Keratinocyte (primary cell): ENCODE results near the gene TECR.
"Not testable (repeated sequence)": the region's sequence is repeated elsewhere in the genome, so short reads cannot be mapped to it uniquely, and the experiment has no call there.

Experiments used
- EZH2 ChIP-seq: IDR thresholded peaks from one replicate; pipeline ENCODE4 v1.6.1; 2012; ENCODE audit warnings: inconsistent platforms, mild to moderate bottlenecking, low read length, moderate library complexity
- TF ChIP-seq, protein P1 (sequence below), 3 experiments: IDR thresholded peaks in 1 of 3; conservative IDR thresholded peaks in 1 of 3; optimal IDR thresholded peaks in 1 of 3; 2 replicates in 2 of 3; 3 replicates in 1 of 3; pipeline versions ENCODE3 to v1.5.1; 2011; ENCODE audit warnings: low read length in 3 of 3, mild to moderate bottlenecking in 3 of 3, moderate library complexity in 2 of 3, control low read depth in 1 of 3, inconsistent platforms in 1 of 3; ENCODE audit not compliant: insufficient read depth in 2 of 3; ENCODE audit errors: extremely low read depth in 1 of 3

DNA sequence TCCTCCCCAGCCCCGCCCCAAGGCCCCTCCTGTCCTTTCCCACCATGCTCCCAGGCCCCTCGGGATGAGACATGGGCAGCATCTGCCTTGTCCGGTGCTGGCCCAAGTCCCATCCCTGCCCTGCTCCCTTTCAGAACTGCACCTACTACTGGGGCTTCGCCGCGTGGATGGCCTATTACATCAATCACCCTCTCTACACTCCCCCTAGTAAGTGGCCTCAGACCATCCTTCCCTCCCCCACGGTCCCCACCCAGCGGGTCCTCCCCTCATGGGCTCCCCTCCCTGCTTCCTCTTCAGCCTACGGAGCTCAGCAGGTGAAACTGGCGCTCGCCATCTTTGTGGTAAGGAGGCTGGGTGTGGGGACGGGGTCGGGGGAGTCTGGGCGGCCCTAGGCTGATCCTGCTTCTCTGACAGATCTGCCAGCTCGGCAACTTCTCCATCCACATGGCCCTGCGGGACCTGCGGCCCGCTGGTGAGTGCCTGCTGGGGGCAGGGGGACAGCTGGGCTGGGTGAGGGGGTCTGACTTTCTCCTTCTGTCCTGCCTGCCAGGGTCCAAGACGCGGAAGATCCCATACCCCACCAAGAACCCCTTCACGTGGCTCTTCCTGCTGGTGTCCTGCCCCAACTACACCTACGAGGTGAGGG lies 35.4 kb downstream of the TECR start:
- TF ChIP-seq EZH2: not testable (repeated sequence)
- TF ChIP-seq, protein P1, sequence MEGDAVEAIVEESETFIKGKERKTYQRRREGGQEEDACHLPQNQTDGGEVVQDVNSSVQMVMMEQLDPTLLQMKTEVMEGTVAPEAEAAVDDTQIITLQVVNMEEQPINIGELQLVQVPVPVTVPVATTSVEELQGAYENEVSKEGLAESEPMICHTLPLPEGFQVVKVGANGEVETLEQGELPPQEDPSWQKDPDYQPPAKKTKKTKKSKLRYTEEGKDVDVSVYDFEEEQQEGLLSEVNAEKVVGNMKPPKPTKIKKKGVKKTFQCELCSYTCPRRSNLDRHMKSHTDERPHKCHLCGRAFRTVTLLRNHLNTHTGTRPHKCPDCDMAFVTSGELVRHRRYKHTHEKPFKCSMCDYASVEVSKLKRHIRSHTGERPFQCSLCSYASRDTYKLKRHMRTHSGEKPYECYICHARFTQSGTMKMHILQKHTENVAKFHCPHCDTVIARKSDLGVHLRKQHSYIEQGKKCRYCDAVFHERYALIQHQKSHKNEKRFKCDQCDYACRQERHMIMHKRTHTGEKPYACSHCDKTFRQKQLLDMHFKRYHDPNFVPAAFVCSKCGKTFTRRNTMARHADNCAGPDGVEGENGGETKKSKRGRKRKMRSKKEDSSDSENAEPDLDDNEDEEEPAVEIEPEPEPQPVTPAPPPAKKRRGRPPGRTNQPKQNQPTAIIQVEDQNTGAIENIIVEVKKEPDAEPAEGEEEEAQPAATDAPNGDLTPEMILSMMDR (optimal IDR thresholded peaks at IDR 0.05 in 1 of 3, IDR thresholded peaks at IDR 0.05 in 1 of 3, conservative IDR thresholded peaks at IDR 0.05 in 1 of 3; ENCODE audit: extremely low read depth in 1 of 3, insufficient read depth in 2 of 3, low read length in 3 of 3): not testable (repeated sequence)
